NK-92 treated with Interleukin-12 subunit alpha and Interleukin-12 subunit beta, amount 100 ng/mL, for 24 hours (cell line): ENCODE results near the gene C10orf71.

Source experiments
- DNase-seq: peaks from one replicate; lab custom pipeline; 2025; lab: John Stamatoyannopoulos, UW

C10orf71 gene

GRCh38 chr10:49274886-49275285 is 24.1 kb upstream of the C10orf71 start:
- no peak for DNase-seq

- DNase-seq, result no peak
Measured at GRCh38 chr10:49275896-49276295, 23.1 kb upstream of the C10orf71 start.

- DNase-seq, result no peak
Measured at GRCh38 chr10:49276596-49276995, 22.4 kb upstream of the C10orf71 start.

GRCh38 chr10:49277973-49278372 is 21.0 kb upstream of the C10orf71 start:
- no peak for DNase-seq

- DNase-seq, result no peak
Measured at GRCh38 chr10:49278497-49278981, 20.4 kb upstream of the C10orf71 start.

- DNase-seq, result no peak
Measured at GRCh38 chr10:49279015-49279880, 19.7 kb upstream of the C10orf71 start.

- DNase-seq, result peak; percentile 54
Measured at GRCh38 chr10:49280001-49280408, 19.0 kb upstream of the C10orf71 start.

- no peak for DNase-seq
Measured at GRCh38 chr10:49281461-49281860, 17.5 kb upstream of the C10orf71 start.

- no peak for DNase-seq
Measured at GRCh38 chr10:49282306-49282705, 16.7 kb upstream of the C10orf71 start.

- no peak for DNase-seq
Measured at GRCh38 chr10:49282879-49283341, 16.1 kb upstream of the C10orf71 start.

GRCh38 chr10:49283491-49283890 is 15.5 kb upstream of the C10orf71 start:
- DNase-seq, result no peak

- DNase-seq, result no peak
Measured at GRCh38 chr10:49284356-49284755, 14.6 kb upstream of the C10orf71 start.

- DNase-seq, result peak; percentile 17
Measured at GRCh38 chr10:49285232-49285631, 13.7 kb upstream of the C10orf71 start.

GRCh38 chr10:49286686-49287085 is 12.3 kb upstream of the C10orf71 start:
- no peak for DNase-seq

- no peak for DNase-seq
Measured at GRCh38 chr10:49287689-49288340, 11.2 kb upstream of the C10orf71 start.

- no peak for DNase-seq
Measured at GRCh38 chr10:49288341-49289065, 10.5 kb upstream of the C10orf71 start.

- no peak for DNase-seq
Measured at GRCh38 chr10:49289480-49289879, 9.5 kb upstream of the C10orf71 start.

GRCh38 chr10:49290131-49290530 is 8.8 kb upstream of the C10orf71 start:
- no peak for DNase-seq

GRCh38 chr10:49290607-49291006 is 8.4 kb upstream of the C10orf71 start:
- DNase-seq, result no peak

GRCh38 chr10:49292565-49293207 is 6.3 kb upstream of the C10orf71 start:
- no peak for DNase-seq

GRCh38 chr10:49293208-49293603 is 5.8 kb upstream of the C10orf71 start:
- no peak for DNase-seq

- no peak for DNase-seq
Measured at GRCh38 chr10:49294731-49295130, 4.2 kb upstream of the C10orf71 start.
